Hepatocyte (in vitro differentiated cells): ENCODE measurements around the gene LHFPL3.

ENCODE experiments used
- CTCF ChIP-seq: fragments of 200-600 bp; sonication (generic); IDR thresholded peaks from 2 replicates; pipeline ENCODE4 v1.5.1; 2016; ENCODE audit warnings: antibody characterized with exemption, mild to moderate bottlenecking; ENCODE audit not compliant: poor library complexity
- EZH2 ChIP-seq: fragments of 200-600 bp; sonication (generic); IDR thresholded peaks from 2 replicates; pipeline ENCODE4 v1.6.1; 2016; ENCODE audit warnings: antibody characterized with exemption, mild to moderate bottlenecking, borderline replicate concordance
- EZH2phosphoT487 ChIP-seq: fragments of 200-600 bp; sonication (generic); IDR thresholded peaks from one replicate; pipeline ENCODE4 v1.6.1; 2018; ENCODE audit warnings: antibody characterized with exemption, mild to moderate bottlenecking, low read depth, moderate library complexity; ENCODE audit not compliant: unreplicated experiment, severe bottlenecking

GRCh38 chr7:104761892-104762291 lies 433.5 kb downstream of the LHFPL3 start:
- TF ChIP-seq CTCF (no peak), EZH2phosphoT487 (no peak), EZH2 (no peak)
